Fibroblast of mammary gland (primary cell): ENCODE data around the gene NXPE4.
A peak's percentile ranks its signal among the peaks of the same experiment; 100 is the strongest.

ENCODE experiments used
- DNase-seq: peaks from one replicate; pipeline ENCODE4 v3.0.0-alpha.2; 2010; ENCODE audit warnings: low read depth
- H3K4me3 ChIP-seq: 2 replicates; pipeline ENCODE4 v1.5.1; 2011; ENCODE audit warnings: low read depth, mild to moderate bottlenecking, low read length, moderate library complexity; ENCODE audit not compliant: control insufficient read depth
- TF ChIP-seq, protein P1 (sequence below): conservative IDR thresholded peaks from 2 replicates; pipeline ENCODE4 v1.5.1; 2011; ENCODE audit warnings: low read depth, low read length, inconsistent platforms; ENCODE audit not compliant: control insufficient read depth, insufficient read depth

Gene NXPE4

DNA sequence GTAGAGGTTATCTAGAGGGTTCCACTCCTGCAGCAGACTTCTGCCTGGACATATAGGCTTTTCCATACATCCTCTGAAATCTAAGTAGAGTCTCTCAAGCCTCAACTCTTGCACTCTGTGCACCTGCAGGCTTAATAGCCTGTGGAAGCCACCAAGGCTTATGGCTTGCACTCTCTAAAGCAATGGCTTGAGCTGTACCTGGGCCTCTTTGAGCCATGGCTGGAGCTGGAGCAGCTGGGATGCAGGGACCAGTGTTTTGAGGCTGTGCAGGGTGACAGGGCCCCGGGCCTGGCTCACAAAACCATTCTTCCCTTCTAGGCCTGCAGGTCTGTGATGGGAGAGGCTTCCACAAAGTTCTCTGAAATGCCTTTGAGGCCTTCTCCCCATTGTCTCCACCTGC, 2.9 kb upstream of the NXPE4 start:
- DNase-seq, result no peak
- TF ChIP-seq, protein P1, sequence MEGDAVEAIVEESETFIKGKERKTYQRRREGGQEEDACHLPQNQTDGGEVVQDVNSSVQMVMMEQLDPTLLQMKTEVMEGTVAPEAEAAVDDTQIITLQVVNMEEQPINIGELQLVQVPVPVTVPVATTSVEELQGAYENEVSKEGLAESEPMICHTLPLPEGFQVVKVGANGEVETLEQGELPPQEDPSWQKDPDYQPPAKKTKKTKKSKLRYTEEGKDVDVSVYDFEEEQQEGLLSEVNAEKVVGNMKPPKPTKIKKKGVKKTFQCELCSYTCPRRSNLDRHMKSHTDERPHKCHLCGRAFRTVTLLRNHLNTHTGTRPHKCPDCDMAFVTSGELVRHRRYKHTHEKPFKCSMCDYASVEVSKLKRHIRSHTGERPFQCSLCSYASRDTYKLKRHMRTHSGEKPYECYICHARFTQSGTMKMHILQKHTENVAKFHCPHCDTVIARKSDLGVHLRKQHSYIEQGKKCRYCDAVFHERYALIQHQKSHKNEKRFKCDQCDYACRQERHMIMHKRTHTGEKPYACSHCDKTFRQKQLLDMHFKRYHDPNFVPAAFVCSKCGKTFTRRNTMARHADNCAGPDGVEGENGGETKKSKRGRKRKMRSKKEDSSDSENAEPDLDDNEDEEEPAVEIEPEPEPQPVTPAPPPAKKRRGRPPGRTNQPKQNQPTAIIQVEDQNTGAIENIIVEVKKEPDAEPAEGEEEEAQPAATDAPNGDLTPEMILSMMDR, result no peak
- no peak overlapping the region for H3K4me3 ChIP-seq

DNA sequence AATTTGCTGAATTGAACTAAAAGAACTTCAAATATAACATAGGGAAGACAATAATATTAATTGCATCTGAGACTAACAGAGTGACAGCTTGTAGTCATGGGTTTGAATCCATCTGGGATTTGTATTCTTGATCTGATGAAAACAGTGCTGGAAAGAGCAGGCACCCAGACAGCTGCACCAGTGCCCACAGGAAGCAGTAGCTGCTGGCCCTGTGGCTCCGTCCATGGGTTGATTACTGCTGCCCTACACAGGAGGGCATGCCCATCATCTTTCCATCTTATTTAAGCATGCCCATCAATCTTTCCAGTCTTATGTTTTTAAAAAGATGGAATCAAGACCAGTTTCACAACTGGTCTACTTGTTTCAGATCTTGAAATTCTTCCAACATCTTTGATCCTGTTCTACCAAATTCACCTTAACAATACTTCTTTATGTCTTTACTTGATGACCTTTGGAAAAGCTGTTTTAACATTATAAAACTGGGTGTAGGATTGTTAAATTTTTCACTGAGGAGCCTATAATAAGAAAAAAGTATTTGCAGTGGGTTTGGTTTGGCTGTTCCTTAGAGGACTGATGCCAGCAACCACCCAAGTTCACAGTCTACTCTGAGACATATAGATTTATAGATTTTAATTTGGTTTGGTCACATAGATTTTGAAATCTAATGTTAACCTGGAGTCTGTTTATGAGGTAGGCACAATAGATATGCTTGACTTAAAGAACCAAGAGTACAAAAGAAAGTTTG, 761 bp upstream of the NXPE4 start:
- TF ChIP-seq, protein P1, result no peak
- DNase-seq, result no peak
- no peak overlapping the region for H3K4me3 ChIP-seq

DNA sequence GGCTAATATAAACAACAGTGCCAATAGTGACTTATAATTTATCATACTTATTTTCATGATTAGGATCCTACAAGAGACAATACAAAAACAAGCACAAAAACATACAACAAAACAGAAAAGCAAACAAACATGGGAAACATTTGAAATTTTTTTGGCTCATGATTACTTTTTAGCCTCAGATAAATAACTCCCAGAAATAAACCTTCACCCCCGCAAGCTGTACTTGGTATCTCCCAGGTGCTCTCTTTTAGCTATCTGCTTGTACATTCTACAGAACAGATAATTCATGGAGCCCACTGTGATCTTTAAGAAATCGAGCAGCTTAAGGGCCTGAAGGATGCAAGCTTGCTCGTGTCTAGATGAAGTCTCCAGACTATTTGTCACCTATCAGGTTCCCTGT, 883 bp downstream of the NXPE4 start:
- TF ChIP-seq, protein P1, result no peak
- H3K4me3 ChIP-seq, result no peak overlapping the region
- DNase-seq, result no peak

- no peak overlapping the region for H3K4me3 ChIP-seq
- DNase-seq, result no peak
- TF ChIP-seq, protein P1, result no peak
These were observed 8.1 kb downstream of the NXPE4 start for GRCh38 chr11:114587398-114587953.

- TF ChIP-seq, protein P1, result peak; percentile 25
These were observed 8.8 kb downstream of the NXPE4 start for GRCh38 chr11:114586797-114587196.

DNA sequence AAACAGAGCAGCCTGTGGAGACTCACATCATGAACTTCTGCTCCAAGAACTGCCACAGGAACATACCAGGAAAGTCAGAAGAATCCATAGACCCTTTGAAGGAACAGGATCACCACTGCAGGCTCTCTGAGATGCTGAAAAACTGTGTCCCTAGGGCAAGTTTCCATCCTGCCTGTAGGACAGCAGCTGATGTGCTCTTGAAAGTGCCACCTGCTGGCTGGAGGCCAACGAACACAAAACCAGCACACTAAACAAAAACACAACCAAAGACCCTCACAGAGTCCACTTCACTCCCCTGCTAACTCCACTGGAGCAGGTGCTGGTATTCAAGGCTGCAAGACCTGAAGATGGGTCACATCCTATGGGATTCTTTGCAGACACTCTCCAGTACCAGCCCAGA, 23.9 kb downstream of the NXPE4 start:
- H3K4me3 ChIP-seq, result no peak overlapping the region
- no peak for DNase-seq
- TF ChIP-seq, protein P1, result no peak

More at GRCh38 chr11:114586797-114587196, 8.8 kb downstream of the NXPE4 start:
- no peak overlapping the region for H3K4me3 ChIP-seq
- DNase-seq, result peak; percentile 14
